Activated B cell treated with CpG ODN at 0.5 μM for 24 hours (primary cell): Measurements from ENCODE around the gene FNIP2. TPM values are rescaled to one million over a fixed set of nuclear protein-coding genes. Genes with fewer than 3 reads are reported as not detected.

Experiments
- ATAC-seq: fragments of 200-7000 bp; cut with Tn5 transposase; one replicate; pipeline ENCODE4 v1.10.0; 2021; ENCODE audit warnings: low read depth, mild to moderate bottlenecking, moderate library complexity
- CTCF ChIA-PET: fragments of 350-600 bp; sonication (Branson Sonifier 250); formaldehyde crosslinking; loops from one replicate; lab custom pipeline; 2021; ENCODE audit warnings: antibody characterized with exemption; lab: Charles Lee
- POLR2A ChIA-PET: fragments of 350-600 bp; sonication (Branson Sonifier 250); formaldehyde crosslinking; loops from one replicate; lab custom pipeline; 2021; ENCODE audit warnings: antibody characterized with exemption; lab: Charles Lee
- DNase-seq: peaks from one replicate; pipeline ENCODE4 v3.0.0; 2022
- H3K27ac Mint-ChIP-seq: one replicate; pipeline ENCODE4 v1.8.0; 2020; ENCODE audit warnings: mixed read lengths
- H3K27me3 Mint-ChIP-seq: one replicate; pipeline ENCODE4 v1.8.0; 2021; ENCODE audit warnings: mixed read lengths
- H3K36me3 Mint-ChIP-seq: one replicate; pipeline ENCODE4 v1.8.0; 2021; ENCODE audit warnings: low read depth, mixed read lengths
- H3K4me1 Mint-ChIP-seq: one replicate; pipeline ENCODE4 v1.8.0; 2021; ENCODE audit warnings: mixed read lengths
- H3K4me3 Mint-ChIP-seq: one replicate; pipeline ENCODE4 v1.8.0; 2020; ENCODE audit warnings: mild to moderate bottlenecking, mixed read lengths
- H3K9me3 Mint-ChIP-seq: one replicate; pipeline ENCODE4 v1.8.0; 2020; ENCODE audit warnings: mixed read lengths
- intact Hi-C: fragments of 100-400 bp; cut with micrococcal nuclease; formaldehyde crosslinking; loops from one replicate; pipeline ENCODE4 v1.15.1; 2024
- total RNA-seq: library from RNA; stranded (reverse); gene quantifications from 2 replicates; pipeline ENCODE4 v1.2.3, GENCODE V29; 2022
- TF ChIP-seq, protein P1 (sequence below): fragments of 200-600 bp; IDR thresholded peaks from one replicate; pipeline ENCODE4 v1.8.0; 2022; ENCODE audit warnings: antibody characterized with exemption, mild to moderate bottlenecking

FNIP2 gene
- total RNA-seq, 1 donor from 2014 or later: not detected

DNA sequence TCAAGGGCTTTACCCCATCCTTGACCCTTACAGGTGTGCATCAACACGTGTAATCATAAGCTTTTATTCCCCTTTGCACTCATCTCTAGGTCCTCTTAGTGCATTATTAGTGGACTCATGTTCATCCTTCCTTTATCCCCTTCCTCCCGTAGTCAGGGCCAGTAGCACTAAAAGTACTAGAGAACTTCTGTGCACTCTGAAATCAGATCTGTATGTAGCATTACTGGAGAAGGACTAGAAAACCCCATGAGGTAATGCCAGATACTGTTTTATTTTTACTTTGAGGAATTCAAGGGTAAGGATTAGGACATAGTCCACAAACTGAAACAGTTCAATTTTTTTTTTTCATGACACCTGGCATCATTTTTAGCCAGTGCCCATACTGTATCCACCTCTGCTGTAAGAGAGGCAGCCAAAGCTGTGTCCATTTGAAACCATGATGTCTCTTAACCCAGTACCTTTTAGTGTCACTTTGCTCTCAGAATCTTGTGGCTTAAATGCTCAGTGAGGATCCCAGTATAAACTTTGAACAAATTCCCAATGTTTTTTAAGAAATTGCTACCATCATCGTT, 134.7 kb downstream of the FNIP2 start:
- Mint-ChIP-seq H3K27me3 (peaks cover 20% of the 10 kb centered on the region), H3K36me3 (no peaks in the 10 kb centered on the region), H3K27ac (no peak overlapping the region), H3K9me3 (no peaks in the 10 kb centered on the region), H3K4me3 (no peak overlapping the region), H3K4me1 (peaks cover 4% of the 10 kb centered on the region)
- CTCF ChIA-PET: no interaction called here
- TF ChIP-seq, protein P1, sequence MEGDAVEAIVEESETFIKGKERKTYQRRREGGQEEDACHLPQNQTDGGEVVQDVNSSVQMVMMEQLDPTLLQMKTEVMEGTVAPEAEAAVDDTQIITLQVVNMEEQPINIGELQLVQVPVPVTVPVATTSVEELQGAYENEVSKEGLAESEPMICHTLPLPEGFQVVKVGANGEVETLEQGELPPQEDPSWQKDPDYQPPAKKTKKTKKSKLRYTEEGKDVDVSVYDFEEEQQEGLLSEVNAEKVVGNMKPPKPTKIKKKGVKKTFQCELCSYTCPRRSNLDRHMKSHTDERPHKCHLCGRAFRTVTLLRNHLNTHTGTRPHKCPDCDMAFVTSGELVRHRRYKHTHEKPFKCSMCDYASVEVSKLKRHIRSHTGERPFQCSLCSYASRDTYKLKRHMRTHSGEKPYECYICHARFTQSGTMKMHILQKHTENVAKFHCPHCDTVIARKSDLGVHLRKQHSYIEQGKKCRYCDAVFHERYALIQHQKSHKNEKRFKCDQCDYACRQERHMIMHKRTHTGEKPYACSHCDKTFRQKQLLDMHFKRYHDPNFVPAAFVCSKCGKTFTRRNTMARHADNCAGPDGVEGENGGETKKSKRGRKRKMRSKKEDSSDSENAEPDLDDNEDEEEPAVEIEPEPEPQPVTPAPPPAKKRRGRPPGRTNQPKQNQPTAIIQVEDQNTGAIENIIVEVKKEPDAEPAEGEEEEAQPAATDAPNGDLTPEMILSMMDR: no peak
- intact Hi-C loops: no loop called here
- ATAC-seq (no peak), DNase-seq (no peak)
- POLR2A ChIA-PET: no interaction called here

DNA sequence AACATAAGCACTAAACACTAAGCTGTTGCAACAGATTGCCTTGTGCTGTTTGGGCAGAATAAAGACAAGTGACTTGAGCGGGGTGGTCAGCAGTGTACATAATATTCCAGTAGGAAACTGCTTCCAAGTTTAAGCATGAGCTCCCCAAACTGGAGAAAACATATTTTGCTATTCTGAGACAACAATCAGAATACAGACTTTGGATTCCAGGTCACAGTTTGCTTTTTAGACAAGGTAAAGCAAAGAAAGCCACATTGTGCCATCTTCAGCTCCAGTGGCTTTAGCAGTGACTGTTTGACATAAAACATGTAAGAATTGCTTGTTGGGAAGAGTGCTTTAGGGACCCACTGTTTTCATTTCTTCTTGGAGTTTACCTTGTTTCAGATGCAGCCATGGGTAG, 136.0 kb downstream of the FNIP2 start:
- H3K4me3 Mint-ChIP-seq: no peak overlapping the region
- ATAC-seq (no peak), DNase-seq (no peak)
- H3K9me3 Mint-ChIP-seq: no peaks in the 10 kb centered on the region
- no peaks in the 10 kb centered on the region for H3K36me3 Mint-ChIP-seq
- ChIA-PET CTCF (no interaction called here), POLR2A (no interaction called here)
- H3K4me1 Mint-ChIP-seq: peaks cover 4% of the 10 kb centered on the region
- TF ChIP-seq, protein P1: no peak
- H3K27ac Mint-ChIP-seq: no peak overlapping the region
- intact Hi-C loops: no loop called here
- H3K27me3 Mint-ChIP-seq: peaks cover 20% of the 10 kb centered on the region

DNA sequence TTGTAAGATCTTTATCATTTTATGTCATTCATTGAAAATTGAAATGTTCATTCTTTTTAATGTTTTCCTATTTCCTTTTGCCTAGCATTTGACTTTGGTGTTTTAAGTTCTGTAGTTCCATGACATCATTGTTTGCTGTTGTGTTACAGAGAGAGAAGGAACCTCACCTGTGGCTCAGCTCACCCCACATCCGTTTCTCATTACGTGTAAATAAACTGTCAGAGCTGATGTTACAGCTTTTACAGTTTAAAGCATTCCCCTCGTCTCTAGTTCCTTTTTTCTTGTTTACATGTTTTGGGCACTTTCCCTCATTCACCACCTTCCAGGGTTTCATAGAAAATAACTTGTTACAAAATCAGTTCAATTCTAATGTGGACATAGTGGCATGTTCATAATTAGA, 137.2 kb downstream of the FNIP2 start:
- H3K9me3 Mint-ChIP-seq: no peaks in the 10 kb centered on the region
- TF ChIP-seq, protein P1: no peak
- H3K4me3 Mint-ChIP-seq: no peak overlapping the region
- H3K4me1 Mint-ChIP-seq: peaks cover 4% of the 10 kb centered on the region
- peaks cover 24% of the 10 kb centered on the region for H3K27me3 Mint-ChIP-seq
- ChIA-PET CTCF (no interaction called here), POLR2A (no interaction called here)
- no peak overlapping the region for H3K27ac Mint-ChIP-seq
- ATAC-seq: no peak
- no peaks in the 10 kb centered on the region for H3K36me3 Mint-ChIP-seq
- no peak for DNase-seq
- intact Hi-C loops: no loop called here

DNA sequence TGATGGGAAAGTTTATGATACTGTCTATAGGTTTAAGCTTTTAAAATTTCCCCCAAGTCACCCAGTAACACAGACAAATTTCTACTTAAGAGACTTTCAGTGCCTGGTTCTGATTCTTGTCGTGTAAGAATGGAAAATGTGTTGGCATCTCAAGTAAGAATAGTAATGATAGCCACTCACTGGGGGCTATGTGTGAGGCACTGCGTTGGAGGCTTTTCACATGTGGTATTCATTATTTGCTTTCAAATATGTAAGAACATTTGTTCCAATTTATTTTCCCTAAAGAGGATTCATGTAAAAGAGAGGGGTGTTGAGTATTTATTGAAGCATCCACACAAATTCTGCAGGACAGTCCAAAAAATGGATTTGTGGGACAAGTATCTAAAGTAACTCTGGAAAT, 143.6 kb downstream of the FNIP2 start:
- ChIA-PET CTCF (no interaction called here), POLR2A (no interaction called here)
- peaks cover 12% of the 10 kb centered on the region for H3K27me3 Mint-ChIP-seq
- no peaks in the 10 kb centered on the region for H3K36me3 Mint-ChIP-seq
- no peak overlapping the region for H3K4me3 Mint-ChIP-seq
- no peak for ATAC-seq
- no peaks in the 10 kb centered on the region for H3K4me1 Mint-ChIP-seq
- intact Hi-C loops: no loop called here
- TF ChIP-seq, protein P1: no peak
- H3K27ac Mint-ChIP-seq: no peak overlapping the region
- DNase-seq: no peak
- H3K9me3 Mint-ChIP-seq: no peaks in the 10 kb centered on the region

DNA sequence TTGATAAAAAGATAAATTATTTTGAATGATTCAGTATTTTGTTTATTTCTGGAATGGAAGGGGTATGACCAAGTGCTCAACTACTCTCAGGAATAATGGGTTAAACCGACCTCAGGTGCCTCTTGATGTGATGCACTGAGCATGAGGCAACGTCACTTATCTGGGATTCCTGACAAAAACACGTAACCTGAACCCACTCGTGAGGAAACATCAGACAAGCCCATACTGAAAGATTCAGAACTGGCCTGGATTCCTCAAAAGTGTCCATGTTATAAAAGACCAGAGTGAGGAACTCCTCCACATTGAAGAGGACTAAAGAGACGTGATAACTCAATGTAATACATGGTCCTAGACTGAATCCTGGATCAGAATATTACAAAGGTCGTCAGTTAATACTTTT, 144.0 kb downstream of the FNIP2 start:
- no peak for DNase-seq
- no peaks in the 10 kb centered on the region for H3K9me3 Mint-ChIP-seq
- intact Hi-C loops: no loop called here
- no peak for ATAC-seq
- H3K27ac Mint-ChIP-seq: no peak overlapping the region
- CTCF ChIA-PET: no interaction called here
- H3K27me3 Mint-ChIP-seq: peaks cover 12% of the 10 kb centered on the region
- TF ChIP-seq, protein P1: no peak
- POLR2A ChIA-PET: no interaction called here
- H3K4me1 Mint-ChIP-seq: no peaks in the 10 kb centered on the region
- H3K4me3 Mint-ChIP-seq: no peak overlapping the region
- no peaks in the 10 kb centered on the region for H3K36me3 Mint-ChIP-seq
